Activated T-cell treated with anti-CD3 and anti-CD28 coated beads for 24 hours (primary cell): Measurements from ENCODE around the gene YPEL2.
"Not testable (repeated sequence)": the region's sequence is repeated elsewhere in the genome, so short reads cannot be mapped to it uniquely, and the experiment has no call there.

Experiments
- DNase-seq: peaks from one replicate; pipeline ENCODE4 v3.0.0-alpha.2; 2020; ENCODE audit warnings: low read depth

The YPEL2 gene

GRCh38 chr17:59377410-59377809, 46.0 kb downstream of the YPEL2 start:
- DNase-seq = no peak

DNA sequence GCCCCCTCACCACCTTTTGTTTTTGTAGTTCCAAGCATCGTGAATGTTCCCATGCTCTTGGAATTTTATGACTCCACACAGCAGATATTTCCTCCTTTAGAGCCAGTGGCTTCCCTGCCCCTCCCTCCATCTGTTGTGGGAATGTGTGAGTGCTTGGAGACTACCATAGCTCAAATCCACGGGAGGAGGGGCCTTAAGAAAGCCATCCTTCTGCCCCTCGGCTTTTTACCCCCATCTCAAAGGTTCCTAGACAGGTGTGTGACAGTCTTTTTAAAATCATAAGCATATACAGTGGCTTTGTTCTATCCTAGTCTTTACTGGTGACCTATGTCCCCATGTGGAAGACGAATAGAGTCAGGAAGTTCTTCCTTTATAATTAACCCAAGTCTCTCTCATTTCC, 47.2 kb downstream of the YPEL2 start:
- DNase-seq = no peak

DNA sequence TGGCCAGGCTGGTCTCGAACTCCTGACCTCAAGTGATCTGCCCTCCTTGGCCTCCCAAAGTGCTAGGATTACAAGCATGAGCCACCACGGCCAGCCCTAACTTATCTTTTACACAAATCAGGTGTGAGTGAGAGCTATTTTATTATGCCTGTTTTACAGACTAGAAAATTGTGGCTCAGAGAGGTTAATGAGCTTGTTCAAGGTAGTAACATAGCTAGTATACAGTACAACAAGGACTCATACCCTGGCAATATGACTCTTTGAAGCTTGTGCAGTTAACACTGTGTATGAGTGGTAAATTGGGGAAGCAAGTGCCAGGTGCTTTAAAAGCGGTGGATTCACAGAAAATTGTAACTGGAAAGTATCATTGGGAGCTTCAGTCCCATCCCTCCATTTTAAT, 49.0 kb downstream of the YPEL2 start:
- DNase-seq = no peak

- DNase-seq = no peak
Observed at GRCh38 chr17:59381716-59382570, 50.5 kb downstream of the YPEL2 start.

DNA sequence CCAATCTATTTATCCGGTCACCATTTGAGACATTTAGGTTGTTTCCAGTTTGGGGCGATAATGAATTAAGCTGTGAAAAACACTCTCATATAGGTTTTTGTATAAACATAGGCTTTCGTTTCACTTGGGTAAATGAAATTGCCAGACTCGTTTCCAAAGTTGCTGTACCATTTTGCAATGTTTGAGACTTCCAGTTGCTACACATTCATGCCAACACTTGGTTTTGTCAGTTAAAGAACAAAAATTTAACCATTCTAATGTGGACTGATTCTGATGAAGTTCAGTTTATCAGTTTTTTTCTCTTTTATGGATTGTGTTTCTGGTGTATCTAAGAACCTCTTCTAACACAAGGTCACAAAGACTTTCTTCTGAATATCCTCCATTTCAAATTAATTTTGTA, 52.4 kb downstream of the YPEL2 start:
- DNase-seq = no peak

DNA sequence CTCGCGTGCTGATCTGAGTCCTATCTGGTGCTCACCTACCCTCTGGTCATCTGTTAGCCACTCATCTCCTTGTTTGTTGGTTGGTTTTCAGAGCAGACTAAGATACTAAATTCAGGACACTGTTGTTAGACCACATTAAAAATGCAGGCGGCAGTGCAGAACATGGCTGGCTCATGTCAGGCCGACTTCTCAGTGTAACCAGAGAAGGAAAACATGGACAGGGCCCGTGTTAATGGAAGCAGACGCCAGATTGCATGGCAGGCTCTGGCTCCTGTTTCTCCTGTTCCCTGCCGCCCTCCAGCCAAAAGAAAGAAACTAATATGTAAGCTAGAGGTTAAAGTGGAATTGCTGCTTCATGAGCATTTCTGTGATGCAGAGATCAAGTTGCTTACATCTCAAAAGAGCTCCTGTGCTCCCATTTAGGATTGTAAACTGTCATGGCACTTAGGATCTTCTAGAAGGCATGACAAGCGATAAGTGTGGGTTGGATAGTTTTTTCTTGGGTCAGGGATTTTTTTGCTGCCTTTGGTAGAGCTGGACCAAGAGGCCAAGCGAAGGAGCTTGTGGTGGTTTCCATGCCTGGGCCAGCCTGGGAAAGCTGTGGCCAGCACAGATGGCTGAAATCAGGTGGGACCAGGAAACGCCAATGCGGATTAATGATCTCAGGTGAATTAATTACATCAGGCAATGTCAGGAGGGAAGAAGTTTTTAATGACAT, 56.1 kb downstream of the YPEL2 start:
- no peak for DNase-seq

DNA sequence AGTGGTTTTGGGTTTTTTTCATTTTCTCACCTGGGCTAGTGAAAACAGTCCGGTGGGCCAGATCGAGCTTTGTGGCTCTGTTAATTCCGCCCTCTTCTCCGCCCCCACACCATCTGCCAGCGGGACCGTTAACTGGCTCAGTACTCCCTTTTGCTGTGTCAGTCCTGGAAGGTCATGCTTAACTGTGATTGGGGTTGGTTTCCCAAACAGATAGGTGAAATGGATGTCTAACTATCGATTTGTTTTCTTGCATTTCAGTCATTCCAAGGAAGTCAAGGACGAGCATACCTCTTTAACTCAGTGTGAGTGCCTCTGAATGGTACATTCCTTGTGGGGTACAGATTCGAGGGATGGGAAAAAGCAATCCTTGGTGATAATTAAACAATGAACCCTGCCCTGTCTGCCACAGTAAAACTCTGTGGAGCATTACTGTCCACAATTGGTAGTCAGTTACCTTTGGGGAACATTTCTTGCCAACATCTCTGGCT, 56.7 kb downstream of the YPEL2 start:
- DNase-seq = no peak

GRCh38 chr17:59389066-59389465, 57.6 kb downstream of the YPEL2 start:
- DNase-seq = no peak

- DNase-seq = no peak
Observed at GRCh38 chr17:59391021-59391420, 59.6 kb downstream of the YPEL2 start.

DNA sequence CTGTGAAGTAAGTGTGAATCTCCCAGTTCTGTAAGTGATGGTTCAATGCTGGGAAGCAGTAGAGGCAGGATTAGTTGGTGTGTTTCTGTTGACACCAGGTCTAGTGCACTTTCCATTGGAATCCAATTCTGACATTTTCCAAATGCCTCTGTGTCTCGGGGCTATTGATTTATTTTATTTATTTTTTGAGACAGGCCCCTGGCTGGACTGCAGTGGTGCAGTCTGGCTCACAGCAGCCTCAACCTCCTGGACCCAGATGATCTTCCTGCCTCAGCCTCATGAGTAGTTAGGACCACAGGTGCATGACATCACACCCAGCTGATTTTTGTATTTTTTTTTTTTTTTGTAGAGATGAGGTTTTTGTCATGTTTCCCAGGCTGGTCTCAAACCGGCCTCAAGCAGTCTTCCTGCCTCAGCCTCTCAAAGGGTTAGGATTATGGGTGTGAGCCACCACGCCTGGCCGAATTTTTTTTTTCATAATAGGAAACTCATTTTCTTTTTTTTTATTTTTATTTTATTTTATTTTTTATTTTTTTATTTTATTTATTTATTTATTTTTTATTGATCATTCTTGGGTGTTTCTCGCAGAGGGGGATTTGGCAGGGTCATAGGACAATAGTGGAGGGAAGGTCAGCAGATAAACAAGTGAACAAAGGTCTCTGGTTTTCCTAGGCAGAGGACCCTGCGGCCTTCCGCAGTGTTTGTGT, 61.7 kb downstream of the YPEL2 start:
- no peak for DNase-seq

DNA sequence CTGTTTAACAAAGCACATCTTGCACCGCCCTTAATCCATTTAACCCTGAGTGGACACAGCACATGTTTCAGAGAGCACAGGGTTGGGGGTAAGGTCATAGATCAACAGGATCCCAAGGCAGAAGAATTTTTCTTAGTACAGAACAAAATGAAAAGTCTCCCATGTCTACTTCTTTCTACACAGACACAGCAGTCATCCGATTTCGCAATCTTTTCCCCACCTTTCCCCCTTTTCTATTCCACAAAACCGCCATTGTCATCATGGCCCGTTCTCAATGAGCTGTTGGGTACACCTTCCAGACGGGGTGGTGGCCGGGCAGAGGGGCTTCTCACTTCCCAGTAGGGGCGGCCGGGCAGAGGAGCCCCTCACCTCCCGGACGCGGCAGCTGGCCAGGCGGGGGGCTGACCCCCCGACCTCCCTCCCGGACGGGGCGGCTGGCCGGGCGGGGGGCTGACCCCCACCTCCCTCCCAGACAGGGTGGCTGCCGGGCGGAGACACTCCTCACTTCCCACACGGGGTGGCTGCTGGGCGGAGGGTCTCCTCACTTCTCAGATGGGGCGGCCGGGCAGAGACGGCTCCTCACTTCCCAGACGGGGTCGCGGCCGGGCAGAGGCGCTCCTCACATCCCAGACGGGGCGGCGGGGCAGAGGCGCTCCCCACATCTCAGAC, 62.4 kb downstream of the YPEL2 start:
- not testable (repeated sequence) for DNase-seq

DNA sequence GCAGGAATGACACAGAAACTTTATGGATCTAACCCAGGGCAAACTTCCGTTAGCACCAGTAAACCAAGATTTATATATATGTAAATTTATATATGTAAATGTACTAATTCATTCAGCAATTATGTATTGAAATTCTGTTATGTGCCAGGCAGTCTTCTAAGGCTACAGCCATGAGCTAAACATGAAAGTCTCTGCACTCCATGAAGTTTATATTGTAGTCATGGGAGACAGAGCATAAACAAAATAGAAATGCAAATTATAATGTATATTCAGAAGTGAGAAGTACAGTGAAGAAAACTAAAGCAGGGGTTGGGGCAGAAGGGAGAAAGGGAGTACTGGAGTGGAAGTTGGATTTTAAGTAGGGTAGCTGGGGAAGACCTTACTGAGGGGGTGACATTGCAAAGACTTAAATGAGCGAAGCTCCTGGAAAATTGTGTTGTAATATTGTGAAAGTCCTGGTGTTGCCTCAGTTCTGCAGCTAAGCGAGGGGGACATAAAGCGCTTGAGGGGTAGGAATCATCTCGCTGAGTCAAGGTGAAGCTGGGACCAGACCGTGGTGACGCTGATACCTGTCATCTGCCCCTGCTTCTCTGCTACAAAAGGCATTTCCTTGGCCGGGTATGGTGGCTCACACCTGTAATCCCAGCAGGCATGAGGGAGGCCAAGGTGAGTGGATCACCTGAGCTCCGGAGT, 64.8 kb downstream of the YPEL2 start:
- DNase-seq = no peak

DNA sequence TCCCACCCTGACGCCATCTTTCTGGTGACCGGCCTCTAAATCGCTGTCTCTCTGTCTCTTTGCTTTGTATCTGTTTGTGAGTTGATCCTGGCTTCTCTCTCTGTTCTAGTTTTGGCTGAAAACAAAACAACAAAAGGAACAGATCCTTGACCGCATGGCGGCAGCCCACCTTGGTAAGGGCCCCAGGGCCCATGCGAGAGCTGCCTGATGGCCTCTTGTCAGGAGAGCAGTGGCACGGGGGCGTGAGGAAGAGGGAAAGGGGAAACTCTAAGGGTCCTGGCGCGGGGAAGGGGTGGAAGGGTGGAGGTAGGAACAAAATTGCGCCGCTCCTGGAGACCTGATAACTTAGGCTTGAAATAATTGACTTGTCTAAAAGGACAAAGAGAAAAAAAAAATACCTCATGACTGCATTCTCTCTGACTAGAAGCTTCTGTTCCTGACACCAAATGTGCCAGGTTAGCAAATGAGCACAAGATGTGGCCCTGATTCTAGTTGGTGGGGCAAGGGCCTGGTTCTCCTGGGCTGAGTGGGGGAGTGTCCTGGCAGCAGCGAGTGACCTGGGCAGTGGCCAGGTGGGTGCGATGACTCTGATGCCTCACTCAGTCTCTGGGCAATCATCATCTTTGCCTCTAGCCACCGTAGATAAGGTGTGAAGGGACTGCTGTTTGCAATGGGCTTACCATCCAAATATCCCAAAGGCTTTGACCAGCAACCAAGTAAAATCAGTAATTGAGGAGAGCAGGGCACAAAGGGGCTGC, 66.0 kb downstream of the YPEL2 start:
- DNase-seq = no peak

- no peak for DNase-seq
Observed at GRCh38 chr17:59399914-59400313, 68.5 kb downstream of the YPEL2 start.

DNA sequence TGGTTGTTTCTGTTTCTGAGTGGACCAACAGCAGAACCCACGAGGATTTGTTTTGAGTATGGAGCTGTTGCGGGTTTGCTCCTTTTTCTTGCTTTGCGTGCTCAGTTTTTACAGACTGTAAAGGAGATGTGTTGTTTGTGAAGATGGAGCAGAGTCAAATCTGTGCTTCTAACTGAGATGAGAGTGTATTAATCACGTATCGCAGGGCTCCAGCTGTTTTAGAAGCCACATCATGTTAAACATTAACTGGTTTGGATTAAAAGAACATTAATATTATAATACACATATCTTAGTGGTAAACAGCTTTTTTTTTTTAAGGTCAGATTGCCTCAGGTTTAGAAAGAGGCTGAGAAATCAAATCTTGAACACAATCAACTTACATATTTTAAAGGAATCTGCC, 69.4 kb downstream of the YPEL2 start:
- no peak for DNase-seq

- no peak for DNase-seq
Observed at GRCh38 chr17:59401274-59401673, 69.8 kb downstream of the YPEL2 start.

DNA sequence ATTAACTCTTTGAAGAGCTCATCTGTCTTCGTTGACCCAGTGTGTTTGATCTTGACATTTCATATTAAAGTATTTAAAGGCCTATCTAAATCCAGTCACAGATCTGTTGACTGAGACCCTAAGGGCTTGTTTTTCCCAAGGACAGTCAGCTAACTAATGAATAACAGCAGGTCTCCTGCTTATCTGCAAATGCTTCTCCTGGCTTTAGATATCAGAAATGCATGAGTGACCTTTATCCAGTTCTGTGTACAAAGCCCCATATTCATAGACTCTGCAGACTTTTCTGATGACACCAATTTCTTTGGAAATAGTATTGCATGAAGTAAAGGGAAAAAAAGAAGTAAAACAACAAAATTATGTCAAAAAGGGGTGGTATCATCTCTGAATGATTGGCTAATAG, 70.3 kb downstream of the YPEL2 start:
- no peak for DNase-seq

GRCh38 chr17:59402760-59403159, 71.3 kb downstream of the YPEL2 start:
- no peak for DNase-seq

GRCh38 chr17:59404471-59404870, 73.0 kb downstream of the YPEL2 start:
- DNase-seq = no peak

GRCh38 chr17:59405944-59406705, 74.7 kb downstream of the YPEL2 start:
- no peak for DNase-seq
